NCI-H82 (cell line): ENCODE data around the gene MYH9.

Experiments
- DNase-seq: peaks from one replicate; lab custom pipeline; 2025; lab: John Stamatoyannopoulos, UW

The MYH9 gene

DNA sequence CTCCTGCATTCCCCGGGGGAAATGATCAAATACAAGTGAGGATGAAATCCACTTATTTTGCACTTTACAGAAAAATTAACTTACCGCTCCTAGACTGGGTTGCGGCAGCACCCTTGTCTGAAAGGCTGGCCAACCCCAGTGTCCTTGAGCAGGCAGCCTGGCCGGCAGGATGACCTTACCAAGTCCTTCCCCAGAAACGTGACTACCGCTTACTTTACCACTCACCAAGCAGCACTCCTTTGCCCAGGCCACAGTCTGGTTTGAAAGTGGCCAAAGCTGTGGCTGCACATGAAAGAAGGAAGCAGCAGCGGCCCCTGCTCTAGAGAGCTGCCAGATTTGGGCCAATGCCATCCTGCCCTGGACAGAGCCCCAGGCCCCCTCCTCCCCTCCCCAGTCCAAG lies 20.3 kb downstream of the MYH9 start:
- no peak for DNase-seq

DNA sequence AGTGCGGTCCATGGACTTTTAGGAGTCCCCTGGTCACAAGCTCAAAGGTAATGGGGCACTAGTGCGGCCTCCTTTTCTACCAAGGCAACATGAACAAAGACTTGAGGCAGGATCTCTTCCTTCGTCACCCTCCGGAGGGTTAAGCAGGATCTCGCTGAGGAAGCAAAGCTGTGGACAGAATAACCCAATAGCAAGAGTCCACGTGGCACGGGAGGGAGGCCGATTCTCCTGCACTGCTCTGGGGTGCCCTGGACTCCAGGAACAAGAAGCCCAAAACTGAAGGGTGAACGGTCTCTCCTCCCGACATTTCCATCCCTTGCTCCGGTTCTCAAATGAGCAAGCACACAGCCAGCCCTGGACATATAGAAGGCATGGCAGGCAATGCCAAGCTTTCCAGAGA lies 20.7 kb downstream of the MYH9 start:
- DNase-seq = no peak

DNA sequence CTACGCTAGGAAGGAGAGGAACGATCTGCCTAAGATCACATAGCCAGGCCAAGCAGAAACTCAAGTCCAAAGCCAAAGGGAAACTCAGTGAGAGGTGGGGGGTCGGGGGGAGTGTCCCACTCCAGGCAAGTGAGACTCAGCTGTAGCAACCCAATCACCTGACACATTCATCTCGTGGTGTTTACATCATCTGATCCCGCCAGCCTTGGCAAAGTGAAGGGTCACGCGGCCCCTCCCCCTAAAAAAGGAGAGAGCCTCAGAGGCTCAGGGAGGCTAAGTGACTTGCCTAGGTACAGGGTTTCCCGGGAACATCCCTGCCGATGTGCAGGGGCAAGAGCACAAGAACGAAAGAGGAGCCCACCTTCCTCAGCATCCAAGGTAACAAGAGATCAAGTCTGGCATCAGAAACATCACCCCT lies 21.5 kb downstream of the MYH9 start:
- no peak for DNase-seq

DNA sequence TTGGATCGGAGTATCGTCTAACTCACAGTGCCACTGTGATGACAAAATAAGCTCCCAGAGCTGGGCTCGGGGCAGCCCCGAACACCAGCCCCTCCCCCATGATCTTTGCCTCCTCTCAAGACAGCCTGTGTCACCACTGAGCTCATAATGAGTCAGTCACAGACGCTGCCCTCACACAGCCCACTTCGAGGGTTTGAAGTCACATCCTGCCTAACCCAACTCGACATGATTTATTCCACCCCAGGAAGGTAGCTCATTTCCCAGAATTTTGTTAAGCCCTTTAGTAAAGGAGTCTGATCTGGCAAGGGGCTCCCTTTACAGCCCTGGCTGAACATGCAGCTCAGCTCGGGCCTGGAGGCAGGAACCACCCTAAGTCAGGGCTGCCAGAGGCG lies 22.8 kb downstream of the MYH9 start:
- no peak for DNase-seq

DNA sequence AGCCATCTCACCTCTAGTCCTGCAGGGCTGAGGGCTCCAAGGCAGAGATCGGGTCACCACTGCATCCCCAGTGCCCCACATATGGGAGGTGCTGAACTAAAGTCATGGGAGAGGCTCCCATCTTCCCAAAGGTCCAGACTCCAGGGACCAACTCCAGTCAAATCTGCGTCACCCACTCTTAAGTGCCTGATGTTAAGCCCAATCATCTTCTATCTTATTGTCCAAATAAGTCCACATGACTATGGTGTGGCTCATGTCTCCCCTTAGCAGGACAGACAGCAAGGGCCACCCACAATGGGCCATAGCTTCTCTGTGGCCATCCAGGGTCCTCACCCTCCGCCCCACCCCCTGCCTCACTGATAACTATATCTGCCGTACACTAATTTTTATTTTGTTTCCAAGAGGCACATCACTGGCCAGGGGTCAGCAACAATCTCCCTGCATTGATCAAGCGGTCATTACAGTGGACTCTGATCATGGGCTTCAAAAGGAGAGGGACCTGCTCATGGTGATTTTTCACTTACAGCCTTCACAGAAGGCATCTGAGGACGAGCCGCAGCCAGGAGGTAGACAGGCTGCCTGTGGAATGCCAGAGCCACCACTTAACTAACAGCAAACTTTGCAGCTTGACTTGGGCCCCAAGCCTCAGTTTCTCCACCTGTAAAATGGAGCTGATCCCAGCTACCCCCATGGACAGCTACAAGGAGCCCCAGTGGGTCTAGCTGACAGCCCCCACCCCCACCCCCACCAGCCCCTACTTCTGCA lies 23.3 kb downstream of the MYH9 start:
- no peak for DNase-seq

DNA sequence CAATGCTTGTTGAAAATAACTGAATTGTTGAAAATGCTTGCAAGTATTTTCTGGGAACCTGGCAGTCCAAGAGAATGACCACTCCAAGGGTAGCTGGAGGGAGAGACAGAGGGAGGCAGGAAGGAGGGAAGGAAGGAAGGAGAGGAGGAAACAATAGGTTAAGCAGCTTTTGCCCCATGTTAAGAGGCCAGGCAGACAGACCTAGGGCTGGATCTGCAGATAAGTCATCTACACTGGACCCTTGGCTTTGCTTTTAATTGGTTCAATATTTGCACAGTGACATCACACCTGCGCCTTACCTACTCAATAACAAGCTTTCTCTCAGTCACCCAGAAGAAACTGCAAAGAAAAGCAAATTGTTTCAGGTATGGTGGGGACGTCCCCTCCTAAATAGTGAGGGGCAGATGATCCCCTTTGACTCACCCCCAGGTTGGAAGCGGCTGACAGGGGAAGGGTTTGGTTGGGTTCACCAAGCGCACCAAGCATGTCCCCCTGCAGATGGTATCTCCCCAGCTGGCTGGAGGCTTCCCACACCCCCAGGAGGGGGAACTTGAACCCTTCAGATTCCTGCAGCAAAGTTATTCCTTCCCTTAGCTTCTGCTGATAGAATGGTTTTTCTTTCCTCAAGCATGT lies 24.3 kb downstream of the MYH9 start:
- DNase-seq = no peak

DNA sequence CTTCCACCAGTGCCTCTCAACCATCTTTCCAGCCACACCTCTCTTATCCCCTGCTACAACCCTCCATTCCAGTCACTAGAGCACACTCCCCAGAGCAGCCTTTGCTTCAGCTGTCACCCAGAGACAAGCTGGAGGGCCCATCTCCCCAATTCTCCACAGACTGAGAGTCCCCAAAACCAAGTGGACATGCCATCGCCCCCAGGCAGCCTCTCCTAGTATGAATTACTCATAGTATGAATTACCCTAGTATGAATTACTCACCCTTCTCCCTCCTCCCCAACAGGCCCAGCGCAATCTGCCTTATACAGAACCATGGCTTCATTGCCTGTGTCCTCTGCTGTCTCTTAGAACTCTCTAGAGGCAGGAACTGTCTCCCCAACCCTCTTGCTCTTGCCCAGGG lies 24.8 kb downstream of the MYH9 start:
- no peak for DNase-seq

DNA sequence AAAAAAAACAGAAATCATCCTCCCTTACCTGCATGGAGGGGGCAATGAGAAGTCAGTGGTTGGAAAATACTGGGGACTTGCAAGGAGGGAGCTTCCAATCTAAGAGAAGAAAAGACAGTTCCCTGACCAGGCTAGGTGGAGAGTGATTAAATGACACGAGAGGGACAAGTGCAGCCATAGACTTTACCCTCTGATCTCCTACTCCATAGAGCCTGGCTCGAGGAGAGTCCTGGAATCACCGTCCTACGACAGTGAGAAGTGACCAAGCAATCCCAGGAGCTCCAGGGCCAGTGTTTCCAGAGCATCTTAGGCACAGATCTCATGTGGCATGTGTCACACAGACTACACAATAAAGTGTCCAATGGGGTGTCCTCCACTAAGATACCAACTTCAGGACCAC lies 25.7 kb downstream of the MYH9 start:
- no peak for DNase-seq

DNA sequence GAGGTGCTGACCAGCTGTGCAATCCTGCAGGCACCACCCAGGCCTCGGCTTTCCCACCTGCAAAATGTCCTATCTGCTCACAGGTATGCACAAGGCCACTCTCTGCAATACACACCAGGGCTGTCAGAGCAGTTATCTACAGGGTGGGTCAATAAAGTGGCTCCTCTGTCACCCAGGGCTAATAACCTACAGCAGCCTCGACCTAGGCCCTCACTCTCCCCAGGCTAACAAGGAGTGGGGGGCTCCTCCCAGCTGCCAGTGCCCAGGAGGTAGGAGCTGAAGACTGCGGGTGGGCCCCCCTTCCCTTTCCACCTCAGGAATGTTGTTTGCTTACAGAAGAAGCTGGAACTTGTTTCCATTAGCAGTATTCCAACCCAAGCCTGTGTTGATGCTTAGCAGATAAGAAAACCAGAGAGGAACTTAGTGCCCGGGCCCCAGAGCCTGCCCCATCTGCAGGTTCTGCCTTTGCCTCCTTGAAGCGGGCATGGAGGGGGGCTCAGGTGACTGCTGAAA lies 26.8 kb downstream of the MYH9 start:
- no peak for DNase-seq

DNA sequence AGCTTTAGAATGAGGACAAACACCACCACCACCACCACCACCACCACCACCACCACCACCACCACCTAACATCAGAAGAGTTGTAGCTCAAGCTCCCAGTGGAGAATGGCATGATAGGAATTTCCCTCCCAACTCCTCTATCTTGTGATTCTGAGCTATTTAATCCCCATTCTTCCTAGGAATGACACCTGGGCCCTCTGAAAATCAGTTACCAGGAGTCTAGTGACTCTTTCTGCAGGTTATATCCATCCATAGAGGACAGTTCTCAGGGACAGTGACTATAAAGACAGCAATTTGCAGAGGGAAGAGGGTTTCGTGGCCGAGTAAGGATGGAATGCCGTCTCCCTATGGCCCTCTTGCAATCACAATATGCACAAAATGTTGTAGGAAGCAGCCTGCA lies 27.8 kb downstream of the MYH9 start:
- DNase-seq = no peak

DNA sequence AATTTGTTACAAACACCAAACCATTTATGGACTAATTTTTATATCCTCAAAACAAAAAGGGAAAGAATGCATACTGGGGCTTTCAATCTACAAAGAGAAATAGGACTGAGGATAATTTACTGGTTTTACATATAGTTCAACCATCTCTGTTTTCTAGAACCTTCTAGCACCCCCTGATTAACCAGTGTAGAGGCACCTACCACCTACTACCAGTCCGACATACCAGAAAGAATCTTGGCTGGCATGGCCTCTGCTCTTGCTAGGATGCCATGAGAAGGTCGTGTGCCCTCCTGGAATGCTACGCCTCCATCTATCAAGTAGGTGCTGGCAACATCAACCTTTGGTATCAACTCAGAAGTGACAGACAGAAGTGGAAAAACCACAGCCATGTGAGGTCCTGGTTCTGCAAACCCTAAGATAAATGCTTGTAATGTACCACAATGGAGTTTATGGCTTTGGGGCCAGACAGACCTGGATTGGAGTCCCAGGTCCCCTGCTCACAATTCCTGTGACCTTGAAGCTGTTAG lies 28.2 kb downstream of the MYH9 start:
- DNase-seq = no peak

DNA sequence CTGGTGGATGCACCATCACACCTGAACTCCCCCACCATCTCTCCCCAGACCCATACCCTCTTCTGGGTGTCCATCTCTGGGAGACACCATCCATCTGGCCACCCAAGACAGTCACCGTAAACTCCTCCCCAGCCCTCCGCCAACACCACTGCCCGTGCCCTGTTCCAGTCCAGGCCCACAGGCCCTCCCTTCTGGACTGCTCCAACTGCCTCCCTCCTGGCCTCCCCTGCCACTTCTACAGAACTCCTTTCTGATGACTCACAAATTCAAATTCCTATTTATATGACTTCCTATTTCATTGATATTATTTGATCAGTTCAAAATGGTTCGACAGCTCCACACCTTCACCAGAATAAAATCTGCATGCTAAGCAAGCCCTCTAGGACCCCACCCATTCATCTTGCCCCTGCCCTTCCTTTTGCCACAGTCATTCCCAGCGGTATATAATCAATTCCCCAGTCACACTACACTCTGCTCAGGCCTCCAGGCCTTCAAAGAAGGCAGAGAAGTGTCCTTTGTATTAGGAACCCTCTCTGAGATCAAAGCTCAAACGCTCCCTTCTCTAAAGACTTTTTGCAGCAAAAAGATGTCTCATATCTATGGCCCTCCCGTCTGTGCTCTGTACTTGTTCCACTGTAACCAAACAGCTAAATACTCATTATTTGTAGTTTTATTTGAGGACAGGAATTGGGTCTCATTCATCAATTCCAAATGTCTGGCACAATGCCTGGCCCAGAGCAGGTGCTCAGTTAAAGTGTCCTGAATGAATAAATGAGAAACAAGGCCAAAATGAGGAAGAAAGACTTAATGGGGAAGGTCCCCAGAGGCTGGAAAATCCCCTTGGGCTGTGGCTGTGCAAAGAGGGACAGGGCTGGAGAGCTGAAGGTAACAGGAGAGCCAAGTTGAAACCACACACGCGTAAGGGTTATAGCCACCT lies 29.0 kb downstream of the MYH9 start:
- DNase-seq = no peak

DNA sequence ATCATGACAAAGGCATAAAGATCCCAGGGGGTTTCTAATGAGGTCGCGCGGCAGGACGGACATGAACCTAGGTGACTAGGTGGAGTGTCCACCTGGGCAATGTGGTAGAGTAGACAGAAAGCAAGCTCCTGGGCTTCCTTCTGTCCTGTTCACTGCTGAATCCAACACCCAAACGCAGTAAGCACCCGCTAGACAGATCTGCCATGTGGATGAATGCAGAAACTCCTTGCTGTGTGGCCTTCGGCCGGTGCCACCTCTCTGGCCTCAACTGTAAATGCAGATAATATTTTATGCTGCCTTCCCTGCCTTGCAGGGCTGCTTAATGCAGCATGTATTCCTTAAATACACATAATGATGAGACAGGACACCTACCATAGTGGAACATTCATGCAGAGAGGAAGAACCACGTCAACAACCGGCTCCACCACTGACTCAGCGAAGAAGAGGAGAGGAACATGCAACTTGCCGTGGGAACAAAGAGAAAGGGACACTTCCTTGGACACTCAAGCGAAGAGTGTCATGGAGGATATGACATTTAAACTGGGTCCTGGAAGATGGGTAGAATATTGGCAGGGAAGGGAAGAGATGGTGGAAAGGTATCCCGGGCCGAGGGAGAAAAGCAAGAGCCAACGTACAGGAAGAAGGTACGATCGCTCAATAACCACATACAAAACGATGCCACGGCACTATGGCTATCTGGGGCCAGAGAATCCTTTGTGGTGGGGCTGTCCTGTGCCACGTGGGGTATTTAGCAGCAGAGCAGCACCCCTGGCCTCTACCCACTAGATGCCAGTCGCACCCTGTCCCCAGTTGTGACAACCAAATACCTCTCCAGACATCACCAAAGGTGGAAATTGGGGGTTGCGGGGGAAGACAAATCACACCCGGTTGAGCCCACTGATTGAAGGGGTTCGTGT lies 30.8 kb downstream of the MYH9 start:
- no peak for DNase-seq

DNA sequence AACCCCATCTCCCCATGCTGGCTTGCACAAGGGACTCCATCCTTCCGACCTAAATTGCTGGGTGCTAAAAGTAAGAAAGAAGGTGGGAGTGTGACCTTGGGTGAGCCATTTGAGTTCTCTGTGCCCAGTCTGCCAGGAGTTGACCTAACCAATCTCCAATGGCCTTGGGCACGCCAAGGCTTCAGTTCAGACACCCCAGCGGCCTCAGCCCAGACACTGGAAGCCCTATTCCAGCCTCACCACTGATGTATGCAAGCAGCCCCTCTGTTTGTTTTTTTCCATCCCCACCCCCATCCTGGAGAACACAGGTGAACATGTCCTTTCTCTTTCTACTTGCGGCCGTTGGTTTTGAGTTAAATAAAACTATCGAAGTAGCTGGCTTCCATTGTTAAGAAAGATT lies 31.9 kb downstream of the MYH9 start:
- DNase-seq = no peak

DNA sequence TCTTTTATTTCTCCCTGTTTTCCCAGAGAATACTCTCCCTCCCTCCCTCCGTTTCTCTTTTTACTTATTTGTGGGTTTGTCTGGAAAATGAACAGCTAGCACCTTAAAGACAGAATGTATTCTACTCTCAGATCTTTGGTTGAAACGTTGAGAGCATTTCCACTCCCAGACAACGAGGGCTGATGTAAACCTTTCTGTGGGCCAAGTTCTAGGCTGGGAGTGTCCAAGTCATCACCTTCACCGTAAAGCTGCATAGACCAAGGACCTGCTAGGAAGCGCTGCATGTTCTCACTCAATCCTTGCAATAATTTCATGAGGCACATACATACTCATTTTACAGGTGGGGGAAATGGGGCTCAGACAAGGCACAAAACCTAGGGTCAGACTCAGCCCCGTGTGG lies 32.4 kb downstream of the MYH9 start:
- no peak for DNase-seq

DNA sequence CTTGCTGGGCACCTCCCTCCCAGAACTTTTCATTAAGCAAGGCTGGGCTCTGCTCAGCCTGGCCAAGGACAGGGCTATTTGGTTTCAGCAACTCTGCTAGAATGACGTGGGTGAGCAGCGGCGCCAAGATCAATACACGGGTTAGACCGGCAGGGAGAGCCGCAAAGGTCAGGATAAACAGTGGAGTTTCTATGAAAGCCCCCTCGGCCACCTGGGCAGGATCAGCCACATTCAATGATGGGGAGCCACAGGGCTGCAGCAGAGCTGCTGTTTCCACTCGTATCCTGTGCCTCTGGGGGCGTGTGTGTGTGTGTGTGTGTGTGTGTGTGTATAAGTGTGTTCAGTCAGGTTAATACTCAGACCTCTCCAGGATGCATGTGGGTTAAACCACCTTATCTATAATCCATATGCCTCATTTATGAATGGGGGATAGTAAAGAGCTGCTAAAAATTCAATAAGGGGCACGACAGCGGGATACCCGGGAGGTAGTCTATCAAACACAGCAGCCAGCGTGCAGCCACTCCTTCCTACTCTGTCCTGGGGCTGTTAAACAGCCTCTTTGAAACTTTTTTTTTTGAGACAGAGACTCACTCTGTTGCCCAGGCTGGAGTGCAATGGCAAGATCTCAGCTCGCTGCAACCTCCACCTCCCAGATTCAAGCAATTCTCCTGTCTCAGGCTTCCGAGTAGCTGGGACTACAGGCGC lies 34.8 kb downstream of the MYH9 start:
- no peak for DNase-seq

DNA sequence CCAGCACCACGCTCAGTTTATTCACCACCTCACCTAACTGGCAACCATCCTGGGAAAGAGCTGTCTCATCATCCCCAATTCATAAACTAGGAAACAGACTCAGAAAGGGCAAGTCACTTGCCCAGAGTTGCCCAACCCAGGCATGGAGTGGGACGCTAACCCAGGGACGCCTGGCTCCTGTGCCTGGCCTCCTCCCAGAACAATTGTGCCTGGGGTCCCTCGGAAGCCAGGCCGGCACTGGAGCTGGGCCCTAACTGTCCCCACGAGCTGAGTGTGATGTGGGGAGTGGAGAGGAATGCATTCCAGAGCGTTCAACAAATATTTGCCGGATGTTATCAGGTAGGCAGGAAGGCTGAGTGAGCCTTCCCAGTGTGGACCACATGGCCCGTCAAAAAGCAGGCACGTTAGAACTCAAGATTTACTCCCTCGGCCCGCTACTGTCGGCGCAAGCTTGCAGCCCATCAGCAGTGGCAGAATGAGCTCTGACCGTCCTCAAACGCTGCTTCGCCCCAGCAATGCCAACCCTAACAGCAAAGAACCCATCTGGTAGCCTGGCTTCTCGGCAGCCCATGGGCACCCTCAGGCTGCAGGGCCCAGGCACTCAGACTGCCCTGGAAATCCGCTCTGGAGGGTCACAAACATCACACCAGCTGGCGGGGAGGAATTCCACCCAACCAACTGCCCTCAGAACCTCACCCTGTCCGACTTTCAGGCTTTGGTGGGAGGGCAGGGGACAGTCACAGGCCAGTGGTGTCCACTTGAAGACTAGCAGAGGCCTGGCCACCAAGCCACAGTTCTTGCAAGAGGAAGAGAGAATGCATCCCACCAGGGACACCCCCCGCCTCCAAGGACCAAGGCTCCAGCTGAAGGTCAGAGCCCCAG lies 35.6 kb downstream of the MYH9 start:
- DNase-seq = no peak

DNA sequence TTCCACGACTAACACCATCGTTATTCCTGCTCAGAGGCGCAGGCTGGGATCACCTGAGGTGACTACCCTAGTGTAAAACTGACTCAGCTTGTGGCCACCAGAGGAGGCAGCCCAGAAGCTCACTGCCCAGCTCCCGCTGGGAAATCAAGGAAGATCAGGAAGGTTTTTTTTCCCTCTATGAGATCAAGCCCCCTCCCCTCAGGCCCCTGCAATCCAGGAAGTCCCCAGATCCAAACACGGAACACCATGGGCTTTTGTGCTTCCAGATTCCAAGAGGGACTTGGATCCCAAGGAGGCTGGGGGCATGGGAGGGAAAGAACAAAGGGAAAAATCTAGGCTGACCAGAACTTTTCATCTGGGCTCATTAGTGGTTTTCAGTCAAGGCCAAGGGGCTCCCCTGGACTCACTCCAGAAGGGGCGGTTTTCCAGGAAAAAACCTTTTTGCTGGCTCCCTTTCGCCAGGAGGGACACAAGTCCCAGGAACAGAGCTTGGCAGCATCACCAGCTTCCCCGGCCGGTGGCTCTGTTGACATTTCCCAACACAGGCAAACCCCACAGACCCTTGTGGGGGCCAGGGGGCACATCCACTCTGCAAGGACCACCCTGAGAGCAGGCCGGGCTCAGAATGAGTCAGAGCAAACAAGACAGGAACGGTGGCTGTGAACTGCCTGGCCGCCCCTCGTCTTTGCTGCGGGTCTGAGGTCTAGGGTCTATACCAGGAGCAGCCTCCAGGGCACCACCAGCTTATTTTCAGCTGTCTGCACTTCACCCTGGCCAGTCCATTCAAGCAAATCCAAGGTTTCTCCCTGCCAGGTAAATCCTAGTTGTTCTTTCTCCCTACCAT lies 36.8 kb downstream of the MYH9 start:
- DNase-seq = no peak

DNA sequence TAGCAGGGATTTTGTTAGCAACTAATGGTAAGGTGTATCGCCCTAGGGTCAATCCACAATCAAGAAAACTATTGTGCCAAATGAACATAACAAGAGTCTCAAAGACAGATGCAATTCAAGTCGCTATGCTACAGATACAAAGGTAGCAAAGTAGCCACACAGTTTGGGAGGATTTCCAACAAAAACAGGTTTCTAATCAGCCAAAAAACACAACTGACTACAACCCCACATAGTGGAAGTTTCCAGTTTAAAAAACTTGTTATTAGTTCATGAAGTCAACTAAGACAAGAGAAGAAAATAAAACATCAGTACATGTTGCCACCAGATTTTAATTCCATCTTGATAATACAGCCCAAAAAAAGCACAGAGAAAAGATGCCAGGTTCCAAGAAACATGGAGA lies 38.0 kb downstream of the MYH9 start:
- DNase-seq = no peak
